ENCODE measurements around the gene DDX23.

Gene DDX23

GRCh38 chr12:48803675-48804074, 48.3 kb downstream of the DDX23 start:
- DNase-seq (ENCODE audit: low spot score) = no peak
- TF ChIP-seq, protein P1, sequence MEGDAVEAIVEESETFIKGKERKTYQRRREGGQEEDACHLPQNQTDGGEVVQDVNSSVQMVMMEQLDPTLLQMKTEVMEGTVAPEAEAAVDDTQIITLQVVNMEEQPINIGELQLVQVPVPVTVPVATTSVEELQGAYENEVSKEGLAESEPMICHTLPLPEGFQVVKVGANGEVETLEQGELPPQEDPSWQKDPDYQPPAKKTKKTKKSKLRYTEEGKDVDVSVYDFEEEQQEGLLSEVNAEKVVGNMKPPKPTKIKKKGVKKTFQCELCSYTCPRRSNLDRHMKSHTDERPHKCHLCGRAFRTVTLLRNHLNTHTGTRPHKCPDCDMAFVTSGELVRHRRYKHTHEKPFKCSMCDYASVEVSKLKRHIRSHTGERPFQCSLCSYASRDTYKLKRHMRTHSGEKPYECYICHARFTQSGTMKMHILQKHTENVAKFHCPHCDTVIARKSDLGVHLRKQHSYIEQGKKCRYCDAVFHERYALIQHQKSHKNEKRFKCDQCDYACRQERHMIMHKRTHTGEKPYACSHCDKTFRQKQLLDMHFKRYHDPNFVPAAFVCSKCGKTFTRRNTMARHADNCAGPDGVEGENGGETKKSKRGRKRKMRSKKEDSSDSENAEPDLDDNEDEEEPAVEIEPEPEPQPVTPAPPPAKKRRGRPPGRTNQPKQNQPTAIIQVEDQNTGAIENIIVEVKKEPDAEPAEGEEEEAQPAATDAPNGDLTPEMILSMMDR (IDR thresholded peaks at IDR 0.05; ENCODE audit: extremely low read depth, insufficient read depth, missing control alignments) = no peak
- in situ Hi-C loops (cut with MboI; ENCODE audit: low pct_unique_long_range_greater_than_20kb, low sequenced_read_pairs, unreplicated experiment) = no loop called here

- in situ Hi-C loops (cut with MboI; ENCODE audit: low pct_unique_long_range_greater_than_20kb, low sequenced_read_pairs, unreplicated experiment) = no loop called here
- DNase-seq (ENCODE audit: low spot score) = no peak
- TF ChIP-seq, protein P1 (IDR thresholded peaks at IDR 0.05; ENCODE audit: extremely low read depth, insufficient read depth, missing control alignments) = no peak
Observed at GRCh38 chr12:48800971-48801370, 51.0 kb downstream of the DDX23 start.

DNA sequence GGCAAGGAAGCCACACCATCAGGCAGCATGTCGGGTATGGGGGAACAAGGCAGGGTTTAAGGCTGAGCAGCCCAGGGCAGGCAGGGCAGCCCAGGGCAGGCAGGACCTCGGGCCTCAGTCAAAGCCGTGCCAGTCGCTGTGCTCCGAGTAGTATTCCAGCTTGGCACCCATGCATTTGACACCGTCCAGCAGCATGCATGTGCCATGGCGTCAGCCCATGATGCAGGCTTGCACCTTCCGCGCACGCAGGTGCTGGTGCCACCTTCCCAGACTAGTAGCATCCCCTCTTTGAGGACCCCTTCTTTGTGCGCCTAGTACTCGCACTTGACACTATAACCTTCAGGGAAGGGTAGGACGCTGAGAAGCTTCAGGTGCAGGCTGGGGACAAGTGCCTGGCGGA, 51.5 kb downstream of the DDX23 start:
- in situ Hi-C loops (cut with MboI; ENCODE audit: low pct_unique_long_range_greater_than_20kb, low sequenced_read_pairs, unreplicated experiment) = no loop called here
- DNase-seq (ENCODE audit: low spot score) = no peak
- TF ChIP-seq, protein P1 (IDR thresholded peaks at IDR 0.05; ENCODE audit: extremely low read depth, insufficient read depth, missing control alignments) = no peak

DNA sequence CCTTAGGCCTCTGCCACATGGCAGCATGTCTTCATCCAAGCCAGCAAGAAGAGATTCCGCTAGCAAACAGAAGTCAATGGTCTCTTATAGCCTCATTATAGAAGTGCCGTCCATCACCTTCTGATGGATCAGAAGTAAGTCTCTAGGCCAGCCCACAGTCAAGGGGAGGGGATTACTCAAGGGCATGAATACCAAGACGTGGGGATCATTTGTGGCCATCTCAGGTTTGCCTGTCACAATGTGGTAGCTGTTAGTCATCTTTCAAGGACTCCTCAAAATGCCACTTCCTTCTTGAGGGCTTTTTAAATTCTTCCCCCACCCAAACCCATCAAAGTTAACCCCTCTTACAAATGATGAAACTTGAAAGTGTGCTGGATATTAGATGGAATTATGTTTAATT, 55.0 kb downstream of the DDX23 start:
- in situ Hi-C loops (cut with MboI; ENCODE audit: low pct_unique_long_range_greater_than_20kb, low sequenced_read_pairs, unreplicated experiment) = loop anchor here (5.0 kb wide), 1 partner anchor 50 kb away; no protein-coding TSS in a partner anchor
- TF ChIP-seq, protein P1 (IDR thresholded peaks at IDR 0.05; ENCODE audit: extremely low read depth, insufficient read depth, missing control alignments) = no peak
- no peak for DNase-seq (ENCODE audit: low spot score)

- in situ Hi-C loops (cut with MboI; ENCODE audit: low pct_unique_long_range_greater_than_20kb, low sequenced_read_pairs, unreplicated experiment) = loop anchor here (5.0 kb wide), 1 partner anchor 49 kb away; no protein-coding TSS in a partner anchor
- DNase-seq (ENCODE audit: low spot score) = peak; percentile 84
- TF ChIP-seq, protein P1 (IDR thresholded peaks at IDR 0.05; ENCODE audit: extremely low read depth, insufficient read depth, missing control alignments) = peak; percentile 88
Observed at GRCh38 chr12:48795550-48796455, 56.2 kb downstream of the DDX23 start.

DNA sequence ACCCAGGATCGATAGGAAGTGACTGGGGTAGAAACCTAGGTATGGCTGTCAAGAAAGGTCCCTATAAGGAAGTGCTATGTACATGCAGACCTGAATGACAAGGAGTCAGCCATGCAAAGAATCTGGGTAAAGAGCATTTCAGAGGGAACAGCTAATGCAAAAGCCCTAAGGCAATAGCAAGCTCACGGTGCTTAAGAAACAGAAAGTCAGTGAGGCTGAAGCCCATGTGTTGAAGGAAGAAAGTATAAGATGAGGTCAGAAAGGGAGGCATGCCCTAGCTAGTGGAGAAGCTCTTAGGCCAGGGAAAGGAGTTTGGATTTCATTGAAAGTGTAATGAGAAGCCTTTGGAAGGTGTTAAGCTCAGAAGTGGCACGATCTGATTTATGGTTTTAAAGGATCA, 57.1 kb downstream of the DDX23 start:
- in situ Hi-C loops (cut with MboI; ENCODE audit: low pct_unique_long_range_greater_than_20kb, low sequenced_read_pairs, unreplicated experiment) = loop anchor here (5.0 kb wide), 1 partner anchor 48 kb away; no protein-coding TSS in a partner anchor
- TF ChIP-seq, protein P1 (IDR thresholded peaks at IDR 0.05; ENCODE audit: extremely low read depth, insufficient read depth, missing control alignments) = no peak
- DNase-seq (ENCODE audit: low spot score) = no peak

Data from GM13977 (cell line).